Cardiac muscle cell (in vitro differentiated cells and primary cell): ENCODE data around the gene CCDC81. TPM values are rescaled to one million over a fixed set of nuclear protein-coding genes. Genes with fewer than 3 reads are reported as not detected.
A peak's percentile ranks its signal among the peaks of the same experiment; 100 is the strongest.

ENCODE experiments used
- DNase-seq, 2 donors: peaks; one replicate each; pipeline versions ENCODE4 v3.0.0 to v3.0.0-alpha.2; 2010 to 2017; ENCODE audit warnings: low read depth in 1 of 2, low spot score in 1 of 2
- H3K27ac ChIP-seq: fragments of 200-600 bp; sonication (generic); 2 replicates; pipeline ENCODE4 v1.5.1; 2016
- H3K27me3 ChIP-seq: fragments of 200-600 bp; sonication (generic); 2 replicates; pipeline ENCODE4 v1.6.0; 2016; ENCODE audit warnings: control low read depth
- H3K36me3 ChIP-seq: fragments of 200-600 bp; sonication (generic); 2 replicates; pipeline ENCODE4 v1.5.1; 2016; ENCODE audit warnings: control low read depth
- H3K4me1 ChIP-seq: fragments of 200-600 bp; sonication (generic); 2 replicates; pipeline ENCODE4 v1.8.1; 2017; ENCODE audit warnings: low read depth, mild to moderate bottlenecking, mixed run types
- H3K4me3 ChIP-seq: fragments of 200-600 bp; sonication (generic); 2 replicates; pipeline ENCODE4 v1.5.1; 2016; ENCODE audit warnings: mild to moderate bottlenecking
- H3K9me3 ChIP-seq: fragments of 200-600 bp; sonication (generic); 2 replicates; pipeline ENCODE4 v1.5.1; 2017; ENCODE audit warnings: low read depth, mild to moderate bottlenecking, control low read depth
- polyA plus RNA-seq: library from polyadenylated mRNA; unstranded; fragments of >200 nt; fragmentation: Nextera tagmentation; extraction: Ambion mirVana; gene quantifications from 2 replicates; pipeline ENCODE4 v1.2.1, GENCODE V29; 2016
- total RNA-seq: library from RNA; depleted of rRNA; stranded (reverse); fragments of >200 nt; gene quantifications from 2 replicates; pipeline ENCODE4 v1.2.3, GENCODE V29; 2016
- TF ChIP-seq, protein P1 (sequence below): IDR thresholded peaks from 2 replicates; pipeline ENCODE4 v1.5.1; 2012; ENCODE audit warnings: low read depth, mild to moderate bottlenecking, low read length

The CCDC81 gene
- total RNA-seq (2.2 and 3.2 TPM in 2 replicates), polyA plus RNA-seq (1.1 and 2.6 TPM in 2 replicates)

DNA sequence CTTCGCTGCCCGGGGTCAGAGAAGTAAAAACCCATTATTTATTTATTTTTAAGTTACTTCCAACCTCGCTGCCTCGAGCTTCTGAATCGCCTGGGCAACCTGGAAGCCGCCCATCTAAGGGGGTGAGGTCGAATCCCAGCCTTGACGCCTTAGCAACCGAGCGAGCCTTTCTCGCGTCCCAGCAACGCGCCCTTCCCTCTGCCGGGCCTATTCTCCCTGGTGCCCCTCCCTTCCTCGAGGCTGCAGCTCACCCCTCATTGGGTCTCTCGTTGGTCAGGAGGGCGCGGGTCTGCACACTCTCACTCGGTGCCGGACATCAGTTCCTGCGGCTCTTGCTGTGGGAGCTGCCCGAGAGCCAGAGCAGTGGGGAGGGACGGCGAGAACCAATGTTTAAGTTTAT, at the start of gene CCDC81:
CCDC81 (plus strand) TSS at position 302 of the 400 bp plus-strand sequence. CDS start 277 bp downstream, outside the sequence.
- H3K4me3 ChIP-seq, result no peak within 1 kb of the TSS
- H3K27me3 ChIP-seq, result no peaks in the 10 kb centered on the region
- H3K27ac ChIP-seq, result no peak within 1 kb of the TSS
- no peaks in the 10 kb centered on the region for H3K4me1 ChIP-seq
- no peaks in the 10 kb centered on the region for H3K36me3 ChIP-seq
- peak; percentile 55 to 69 for DNase-seq
- no peaks in the 10 kb centered on the region for H3K9me3 ChIP-seq
- TF ChIP-seq, protein P1, sequence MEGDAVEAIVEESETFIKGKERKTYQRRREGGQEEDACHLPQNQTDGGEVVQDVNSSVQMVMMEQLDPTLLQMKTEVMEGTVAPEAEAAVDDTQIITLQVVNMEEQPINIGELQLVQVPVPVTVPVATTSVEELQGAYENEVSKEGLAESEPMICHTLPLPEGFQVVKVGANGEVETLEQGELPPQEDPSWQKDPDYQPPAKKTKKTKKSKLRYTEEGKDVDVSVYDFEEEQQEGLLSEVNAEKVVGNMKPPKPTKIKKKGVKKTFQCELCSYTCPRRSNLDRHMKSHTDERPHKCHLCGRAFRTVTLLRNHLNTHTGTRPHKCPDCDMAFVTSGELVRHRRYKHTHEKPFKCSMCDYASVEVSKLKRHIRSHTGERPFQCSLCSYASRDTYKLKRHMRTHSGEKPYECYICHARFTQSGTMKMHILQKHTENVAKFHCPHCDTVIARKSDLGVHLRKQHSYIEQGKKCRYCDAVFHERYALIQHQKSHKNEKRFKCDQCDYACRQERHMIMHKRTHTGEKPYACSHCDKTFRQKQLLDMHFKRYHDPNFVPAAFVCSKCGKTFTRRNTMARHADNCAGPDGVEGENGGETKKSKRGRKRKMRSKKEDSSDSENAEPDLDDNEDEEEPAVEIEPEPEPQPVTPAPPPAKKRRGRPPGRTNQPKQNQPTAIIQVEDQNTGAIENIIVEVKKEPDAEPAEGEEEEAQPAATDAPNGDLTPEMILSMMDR, result no peak

DNA sequence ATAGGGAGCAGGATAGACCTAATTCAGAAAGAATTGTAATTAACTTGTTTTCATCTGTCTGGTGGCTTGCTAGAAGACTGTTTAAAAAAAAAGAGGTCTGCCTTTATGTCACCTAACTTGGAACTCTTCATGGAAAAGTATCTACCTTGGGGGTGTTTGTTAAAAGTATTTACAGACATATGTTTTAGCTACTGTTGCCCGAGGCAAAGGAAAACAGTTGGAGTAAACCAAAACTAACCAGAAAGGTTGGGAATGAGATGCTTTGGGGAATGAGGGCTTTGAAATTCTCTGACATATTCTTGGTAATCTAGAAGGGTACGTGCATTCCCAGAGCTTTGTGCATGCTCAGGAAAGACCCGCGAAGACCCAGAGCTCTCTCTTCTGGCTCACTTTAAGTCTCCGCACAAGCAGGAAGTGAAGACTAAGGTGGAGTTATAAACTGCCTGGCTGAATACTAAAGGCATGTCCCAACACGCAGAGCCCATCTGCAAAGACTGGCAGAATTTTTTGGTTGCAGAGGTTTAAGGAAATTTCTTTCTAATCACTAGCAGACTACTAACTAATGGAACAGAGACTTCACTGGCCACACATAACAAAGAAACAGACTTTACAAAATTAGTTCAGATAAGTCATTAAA, 39.4 kb upstream of the CCDC81 start:
- TF ChIP-seq, protein P1, result no peak

DNA sequence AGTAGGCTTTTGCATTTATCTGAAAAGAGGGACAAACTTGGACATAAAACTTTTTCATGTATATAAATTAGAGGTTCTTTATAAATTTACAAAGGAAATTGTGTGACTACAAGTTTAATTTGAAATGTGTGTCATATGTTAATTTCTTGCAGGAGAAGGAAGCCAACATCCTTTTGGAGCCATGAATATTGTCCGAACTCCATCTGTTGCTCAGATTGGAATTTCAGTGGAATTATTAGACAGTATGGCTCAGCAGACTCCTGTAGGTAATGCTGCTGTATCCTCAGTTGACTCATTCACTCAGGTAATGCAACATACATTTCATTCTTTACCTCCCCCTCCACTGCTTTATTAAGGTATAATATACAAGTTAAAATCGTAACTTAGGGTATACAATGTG, 37.5 kb upstream of the CCDC81 start:
- no peak overlapping the region for H3K4me3 ChIP-seq
- no peaks in the 10 kb centered on the region for H3K9me3 ChIP-seq
- H3K27ac ChIP-seq, result no peak overlapping the region
- TF ChIP-seq, protein P1, result no peak
- no peaks in the 10 kb centered on the region for H3K27me3 ChIP-seq
- no peaks in the 10 kb centered on the region for H3K4me1 ChIP-seq
- DNase-seq, result no peak
- peaks cover 11% of the 10 kb centered on the region for H3K36me3 ChIP-seq

More for the DNA sequence above, 39.4 kb upstream of the CCDC81 start:
- Histone ChIP-seq H3K27ac (no peak overlapping the region), H3K36me3 (peaks cover 11% of the 10 kb centered on the region), H3K27me3 (no peaks in the 10 kb centered on the region), H3K4me1 (no peaks in the 10 kb centered on the region), H3K9me3 (no peaks in the 10 kb centered on the region), H3K4me3 (no peak overlapping the region)
- no peak for DNase-seq

DNA sequence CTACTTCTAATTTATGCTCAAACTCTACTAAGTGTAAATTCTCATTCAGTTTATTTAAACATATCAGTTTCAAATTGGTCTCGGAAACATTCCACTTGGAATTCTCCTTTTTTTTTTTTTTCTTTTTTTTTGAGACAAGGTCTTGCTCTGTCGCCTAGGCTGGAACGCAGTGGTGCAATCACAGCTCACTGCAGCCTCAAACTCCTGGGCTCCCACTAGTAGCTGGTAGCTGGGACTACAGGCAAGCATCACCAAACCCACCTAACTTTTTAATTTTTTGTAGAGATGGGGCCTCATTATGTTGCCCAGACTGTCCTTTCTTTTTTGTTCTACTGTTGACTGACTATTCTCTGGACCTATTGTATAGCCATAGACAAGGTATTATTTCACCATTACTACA, 33.3 kb upstream of the CCDC81 start:
- H3K9me3 ChIP-seq, result no peaks in the 10 kb centered on the region
- peak in 1 of 2 donors; percentile 12 for DNase-seq
- H3K27ac ChIP-seq, result no peak overlapping the region
- H3K27me3 ChIP-seq, result no peaks in the 10 kb centered on the region
- TF ChIP-seq, protein P1, result no peak
- H3K4me3 ChIP-seq, result no peak overlapping the region
- H3K4me1 ChIP-seq, result no peaks in the 10 kb centered on the region
- H3K36me3 ChIP-seq, result peaks cover 19% of the 10 kb centered on the region

DNA sequence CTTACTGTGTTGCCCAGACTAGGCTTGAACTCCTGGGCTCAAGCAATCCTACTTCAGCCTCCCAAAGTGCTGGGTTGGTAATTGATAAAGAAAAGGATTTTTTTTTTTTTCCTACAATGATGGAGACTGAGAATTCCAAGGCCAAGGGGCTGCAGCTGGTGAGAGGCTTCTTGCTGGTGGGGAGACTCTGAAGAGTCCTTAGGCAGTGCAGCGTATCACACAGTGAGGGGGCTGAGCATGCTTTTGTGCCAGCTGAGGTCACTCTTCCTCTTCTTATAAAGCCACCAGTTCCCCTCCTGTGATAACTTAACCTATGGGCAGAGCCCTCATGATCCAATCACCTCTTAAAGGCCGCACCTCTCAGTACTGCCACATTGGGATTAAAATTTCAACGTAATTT, 28.2 kb upstream of the CCDC81 start:
- Histone ChIP-seq H3K36me3 (peaks cover 8% of the 10 kb centered on the region), H3K27ac (no peak overlapping the region), H3K4me3 (no peak overlapping the region), H3K9me3 (no peaks in the 10 kb centered on the region), H3K27me3 (no peaks in the 10 kb centered on the region), H3K4me1 (no peaks in the 10 kb centered on the region)
- DNase-seq, result no peak
- TF ChIP-seq, protein P1, result no peak
